NCI-H2029 (cell line): ENCODE data around the gene DIP2C.
"Not testable (repeated sequence)": the region's sequence is repeated elsewhere in the genome, so short reads cannot be mapped to it uniquely, and the experiment has no call there.

Experiments used
- DNase-seq: peaks from one replicate; lab custom pipeline; 2025; lab: John Stamatoyannopoulos, UW

DIP2C gene

GRCh38 chr10:327889-328852, 361.3 kb downstream of the DIP2C start:
- no peak for DNase-seq

DNA sequence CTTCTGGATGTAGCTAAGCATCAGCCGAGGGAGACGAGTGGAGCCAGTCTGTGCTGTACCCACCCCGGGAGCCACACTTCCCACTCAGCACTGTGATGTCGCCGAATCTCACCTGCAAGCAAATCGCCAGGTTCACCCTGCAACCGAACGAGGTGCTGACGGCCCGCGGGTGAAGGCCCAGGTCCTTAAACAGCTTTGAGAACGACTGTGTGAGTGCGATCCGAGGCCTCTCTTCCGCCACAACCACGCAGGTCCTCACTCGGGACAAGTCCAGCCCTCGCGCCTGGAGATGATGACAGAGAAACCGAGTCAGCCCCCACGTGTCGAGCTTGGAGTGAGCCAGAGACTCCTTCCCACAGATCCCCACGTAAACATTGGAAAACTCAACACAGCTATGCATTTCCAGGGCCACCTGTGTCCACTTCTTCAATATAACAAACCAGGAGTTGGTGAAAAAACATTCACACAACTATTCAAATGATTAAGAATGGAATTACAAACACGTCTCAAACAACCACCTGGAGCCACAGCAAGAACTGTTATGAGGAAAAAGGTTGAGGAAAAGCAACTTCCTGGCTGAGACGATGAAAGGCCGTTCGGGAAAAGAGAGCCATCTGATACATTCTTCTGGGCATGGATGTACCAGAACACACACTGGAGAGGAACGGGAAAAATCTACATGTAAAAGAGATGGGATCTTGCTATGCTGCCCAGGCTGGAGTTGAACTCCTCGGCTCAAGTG, 362.4 kb downstream of the DIP2C start:
- DNase-seq, result no peak

- no peak for DNase-seq
Measured at GRCh38 chr10:326350-326749, 363.1 kb downstream of the DIP2C start.

DNA sequence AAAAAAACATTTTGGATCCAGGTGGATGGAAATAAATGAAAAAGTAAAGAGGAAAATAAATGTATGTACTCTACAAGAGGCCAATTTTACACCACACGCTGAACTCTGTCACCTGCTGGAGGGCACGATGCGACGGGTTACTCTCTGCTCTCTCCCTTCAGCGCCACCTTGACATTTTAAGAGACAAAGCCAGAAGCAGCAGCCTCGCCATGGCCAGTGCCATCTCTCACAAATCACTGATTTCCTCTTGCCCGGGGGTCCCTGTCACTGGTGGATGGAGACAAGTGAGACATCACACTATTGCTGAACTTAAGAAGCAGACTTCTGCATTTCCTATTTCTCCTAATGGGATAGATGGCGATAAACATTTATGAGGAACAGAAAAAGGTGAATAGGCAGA, 364.2 kb downstream of the DIP2C start:
- DNase-seq, result no peak

- no peak for DNase-seq
Measured at GRCh38 chr10:324593-324992, 364.9 kb downstream of the DIP2C start.

DNA sequence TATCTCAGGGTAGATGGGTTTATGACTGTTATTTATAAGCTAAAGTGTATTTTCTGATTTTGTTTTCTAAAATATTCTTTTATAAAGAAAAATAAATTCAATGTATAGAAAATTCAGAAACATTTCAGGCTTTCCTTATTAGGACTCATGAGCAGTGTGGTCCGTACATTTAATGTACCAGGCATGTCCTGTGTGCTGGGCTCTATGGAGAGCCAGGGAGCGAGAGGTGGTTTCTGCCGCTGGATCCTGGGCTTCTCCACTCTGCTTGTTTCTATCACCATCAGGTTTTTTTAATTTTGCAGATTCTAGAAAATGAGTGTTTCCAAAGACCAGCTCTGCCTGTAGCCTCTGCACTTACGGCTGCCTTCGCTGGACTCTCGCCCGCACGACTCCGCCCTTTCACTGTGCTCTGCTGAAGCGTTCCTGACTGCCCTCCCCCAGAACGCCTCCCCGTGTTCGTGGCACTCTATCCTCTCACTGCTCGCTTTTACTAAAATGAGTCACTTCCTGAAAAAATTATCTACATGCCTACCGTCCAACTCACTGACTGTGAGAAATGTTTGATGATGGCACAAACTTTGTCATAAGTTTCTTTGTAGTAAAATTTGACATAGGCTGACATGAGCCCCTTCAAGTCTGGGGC, 365.7 kb downstream of the DIP2C start:
- DNase-seq, result no peak

- DNase-seq, result not testable (repeated sequence)
Measured at GRCh38 chr10:323046-323445, 366.4 kb downstream of the DIP2C start.

- no peak for DNase-seq
Measured at GRCh38 chr10:320771-321170, 368.7 kb downstream of the DIP2C start.

DNA sequence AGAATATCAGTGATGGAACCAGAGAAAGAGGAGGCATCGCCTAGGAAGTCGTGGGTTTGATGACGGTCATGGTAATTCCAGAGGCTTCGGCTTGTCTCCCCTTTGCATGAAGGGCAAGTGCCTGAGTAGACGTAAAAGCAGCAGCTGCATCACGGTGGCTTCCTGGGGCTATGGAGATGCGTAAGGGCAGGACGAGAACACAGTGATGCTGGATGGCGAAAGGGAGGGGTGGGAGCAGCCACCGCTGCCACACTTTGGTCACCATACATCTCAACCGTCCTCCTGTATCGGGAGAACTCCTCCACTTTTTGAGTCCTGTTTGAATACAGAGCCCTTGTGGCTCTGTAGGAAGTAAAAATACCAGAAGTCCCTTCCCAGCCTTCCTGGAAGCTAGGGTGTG, 371.5 kb downstream of the DIP2C start:
- DNase-seq, result no peak

DNA sequence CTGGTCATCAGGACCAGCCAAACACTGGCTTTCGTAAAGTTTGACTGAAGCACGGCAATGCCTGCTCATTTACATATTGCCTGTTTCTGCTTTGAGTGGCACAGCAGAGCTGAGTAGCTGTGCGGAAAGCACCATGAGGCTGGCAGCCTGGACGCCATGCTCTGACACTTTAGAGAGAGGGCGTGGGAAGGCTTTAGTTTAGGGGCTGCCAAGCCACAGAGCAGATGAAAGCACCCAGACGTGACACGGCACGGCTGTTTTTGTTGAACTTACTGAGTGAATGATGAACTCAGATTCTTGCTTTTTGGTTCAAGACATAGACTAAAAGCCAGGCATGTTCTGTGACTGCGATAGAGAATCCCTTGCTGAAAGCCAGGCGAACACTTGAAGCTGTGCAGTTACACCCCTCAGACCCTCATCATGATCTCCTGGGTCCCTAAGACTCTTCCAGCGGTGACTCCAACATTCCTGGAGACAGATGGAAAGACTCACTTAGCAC, 372.1 kb downstream of the DIP2C start:
- no peak for DNase-seq

DNA sequence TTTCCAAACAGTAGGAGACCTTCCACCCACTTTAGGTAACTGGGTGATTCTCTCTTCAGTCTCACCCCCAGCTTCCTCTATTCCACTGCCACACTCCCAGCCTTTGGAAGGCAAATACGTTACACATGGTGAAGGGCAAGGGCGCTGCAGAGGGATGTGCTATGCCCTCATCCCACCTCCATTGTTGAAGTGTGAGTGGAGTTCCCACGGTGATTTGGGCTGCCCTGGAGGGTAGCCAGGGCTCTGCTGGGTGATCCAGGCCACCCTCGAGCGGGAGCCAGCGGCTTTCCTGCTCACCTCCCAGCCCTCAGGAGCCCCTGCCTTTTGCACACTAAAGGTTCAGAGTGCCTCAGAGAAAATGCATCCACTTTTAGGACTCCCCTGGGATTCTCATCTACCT, 373.1 kb downstream of the DIP2C start:
- DNase-seq, result no peak

GRCh38 chr10:314871-315270, 374.6 kb downstream of the DIP2C start:
- no peak for DNase-seq

DNA sequence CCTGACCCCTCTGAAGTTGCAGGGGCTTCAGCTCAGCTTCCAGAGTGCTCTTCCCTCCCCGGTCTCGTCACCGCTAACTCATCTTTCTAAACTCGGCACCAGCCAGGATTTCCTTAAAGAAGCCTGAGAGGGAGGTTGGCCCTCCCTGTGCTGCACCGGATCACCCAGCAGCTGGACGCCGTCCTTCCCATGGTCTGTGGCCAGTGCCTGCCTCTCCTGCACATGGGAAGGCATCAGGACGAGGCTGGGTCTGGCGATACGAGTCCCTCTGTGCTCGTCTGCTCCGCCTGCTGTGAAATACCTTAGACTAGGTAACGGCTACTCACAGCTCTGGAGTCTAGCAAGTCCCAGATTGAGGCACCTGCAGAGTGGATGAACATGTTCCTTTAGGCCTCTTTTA, 375.1 kb downstream of the DIP2C start:
- DNase-seq, result no peak

DNA sequence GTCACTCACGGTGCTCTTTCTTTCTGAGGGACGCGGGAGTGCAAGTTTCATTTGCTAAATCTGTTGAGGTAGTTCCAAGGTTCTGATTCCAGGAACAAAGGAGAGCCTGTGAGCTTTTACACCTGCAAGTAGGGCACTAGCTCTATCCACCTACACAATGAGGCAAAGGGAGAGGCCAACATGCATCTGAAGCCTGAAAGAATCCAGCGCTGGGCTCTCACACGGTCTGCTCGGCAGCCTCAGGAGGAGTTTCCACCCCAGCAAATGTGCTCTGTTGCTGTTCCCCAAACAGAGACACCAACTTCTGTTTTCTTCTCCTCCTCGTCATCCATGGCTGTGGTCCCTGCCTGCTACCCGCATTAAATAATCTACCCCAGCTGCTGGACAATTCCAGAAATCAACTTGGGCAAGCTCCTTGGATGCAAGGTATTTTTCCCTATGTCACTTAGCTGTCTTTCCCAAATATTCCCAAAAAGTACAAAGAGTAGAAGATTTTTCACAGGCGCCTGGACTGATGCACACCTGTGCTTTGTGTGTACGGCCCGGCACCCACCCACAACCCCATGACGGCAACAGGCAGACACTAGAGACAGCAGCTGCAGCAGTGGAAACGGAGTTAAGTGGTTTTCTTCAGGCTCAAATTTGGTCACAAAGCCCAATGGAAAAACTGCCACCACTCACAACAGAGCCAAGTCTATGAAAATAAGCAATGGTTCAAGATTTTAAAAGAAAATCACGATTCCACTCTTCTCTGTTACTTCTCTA, 377.4 kb downstream of the DIP2C start:
- no peak for DNase-seq

DNA sequence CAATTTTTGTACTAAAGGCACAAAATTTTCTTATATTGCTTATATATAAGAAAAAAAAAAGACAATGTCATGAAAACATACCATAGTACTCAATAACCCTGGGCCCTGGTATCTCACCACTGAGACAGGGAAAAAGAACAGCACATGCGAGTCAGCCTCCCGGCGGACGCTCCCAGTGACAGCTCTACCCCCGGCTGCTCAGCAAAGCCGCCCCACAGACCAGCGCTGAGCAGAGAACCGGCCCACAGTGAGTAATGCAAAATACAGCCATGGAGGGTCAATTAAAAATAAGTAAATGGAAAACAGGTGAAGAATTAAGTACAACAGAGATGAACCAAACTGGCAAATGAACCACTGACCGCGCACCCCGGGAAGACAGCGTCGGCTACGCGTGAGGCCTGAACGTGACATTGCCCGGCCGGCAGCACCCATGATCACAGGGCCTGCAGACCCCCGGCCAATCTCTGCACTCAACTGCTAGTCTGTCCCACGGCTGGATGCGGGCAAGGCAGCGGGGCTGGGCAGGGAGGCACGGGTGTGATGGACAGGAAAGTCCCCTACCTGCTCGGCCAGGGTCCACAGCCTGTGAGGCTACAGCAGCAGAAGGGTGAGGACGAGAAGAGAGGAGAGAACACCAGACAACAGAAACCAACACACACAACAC, 378.4 kb downstream of the DIP2C start:
- DNase-seq, result no peak

GRCh38 chr10:310371-310770, 379.1 kb downstream of the DIP2C start:
- no peak for DNase-seq

- DNase-seq, result no peak
Measured at GRCh38 chr10:308572-309085, 380.8 kb downstream of the DIP2C start.

DNA sequence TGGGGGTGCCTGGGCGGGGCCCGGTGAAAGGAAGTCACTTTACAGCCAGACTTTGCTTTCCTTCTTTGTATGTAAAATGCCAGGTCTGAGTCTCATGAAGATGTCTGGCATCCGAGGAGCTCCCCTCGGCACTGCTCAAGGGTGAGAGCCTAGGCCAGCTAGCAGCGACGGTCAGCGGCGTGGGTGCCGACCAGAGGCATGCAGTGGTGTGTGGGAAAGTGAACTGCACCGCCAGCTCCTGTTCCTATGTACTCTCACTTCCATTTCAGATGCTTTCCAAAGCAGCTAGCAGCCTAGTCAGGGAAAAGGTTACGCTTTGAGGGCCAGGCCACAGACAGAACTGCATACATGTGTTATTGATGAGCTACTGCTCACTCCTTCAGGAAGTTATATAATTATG, 381.4 kb downstream of the DIP2C start:
- no peak for DNase-seq

DNA sequence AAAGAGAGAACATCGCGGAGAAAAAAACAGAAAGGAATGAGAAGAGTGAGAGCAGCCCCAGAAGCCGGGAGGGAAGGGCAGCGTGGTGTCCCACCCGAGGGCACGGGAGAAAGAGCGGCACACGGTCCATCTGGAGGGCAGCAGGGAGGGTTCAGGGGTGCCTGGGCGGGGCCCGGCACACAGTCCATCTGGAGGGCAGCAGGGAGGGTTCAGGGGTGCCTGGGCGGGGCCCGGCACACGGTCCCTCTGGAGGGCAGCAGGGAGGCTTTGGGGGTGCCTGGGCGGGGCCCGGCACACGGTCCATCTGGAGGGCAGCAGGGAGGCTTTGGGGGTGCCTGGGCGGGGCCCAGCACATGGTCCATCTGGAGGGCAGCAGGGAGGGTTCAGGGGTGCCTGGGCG, 381.8 kb downstream of the DIP2C start:
- no peak for DNase-seq

GRCh38 chr10:306675-307185, 382.7 kb downstream of the DIP2C start:
- DNase-seq, result peak; percentile 14
